Liver (tissue), 3 donors: ENCODE data around the gene ERP27.

ENCODE experiments used
- EGR1 ChIP-seq, 2 donors: IDR thresholded peaks; 2 replicates each; pipeline ENCODE4 v1.6.1; 2016 to 2018; ENCODE audit warnings: antibody characterized with exemption in 2 of 2, low read depth in 2 of 2
- FOXA2 ChIP-seq: IDR thresholded peaks from 2 replicates; pipeline ENCODE4 v1.6.1; 2016; ENCODE audit warnings: antibody characterized with exemption
- GABPA ChIP-seq, 2 donors: IDR thresholded peaks in 1 of 2; conservative IDR thresholded peaks in 1 of 2; 2 replicates each; pipeline ENCODE4 v1.6.1; 2016; ENCODE audit warnings: antibody characterized with exemption in 2 of 2, mild to moderate bottlenecking in 1 of 2, moderate library complexity in 1 of 2
- HNF4A ChIP-seq, 2 donors: conservative IDR thresholded peaks; 2 replicates each; pipeline ENCODE4 v1.6.1; 2016; ENCODE audit warnings: antibody characterized with exemption in 2 of 2, mild to moderate bottlenecking in 2 of 2
- HNF4G ChIP-seq: IDR thresholded peaks from 2 replicates; pipeline ENCODE4 v1.6.1; 2016; ENCODE audit warnings: antibody characterized with exemption
- JUND ChIP-seq, 2 donors: IDR thresholded peaks; 2 replicates each; pipeline ENCODE4 v1.6.1; 2016; ENCODE audit warnings: antibody characterized with exemption in 2 of 2
- MAX ChIP-seq: IDR thresholded peaks from 2 replicates; pipeline ENCODE4 v1.6.1; 2016; ENCODE audit warnings: antibody characterized with exemption
- RAD21 ChIP-seq, 2 donors: IDR thresholded peaks; 2 replicates each; pipeline ENCODE4 v1.6.1; 2016; ENCODE audit warnings: antibody characterized with exemption in 2 of 2, mild to moderate bottlenecking in 2 of 2
- REST ChIP-seq: IDR thresholded peaks from 2 replicates; pipeline ENCODE4 v1.6.1; 2016; ENCODE audit warnings: antibody characterized with exemption, mild to moderate bottlenecking
- SP1 ChIP-seq: IDR thresholded peaks from 2 replicates; pipeline ENCODE4 v1.6.1; 2018; ENCODE audit warnings: antibody characterized with exemption, mild to moderate bottlenecking
- TAF1 ChIP-seq: conservative IDR thresholded peaks from 2 replicates; pipeline ENCODE4 v1.6.1; 2016; ENCODE audit warnings: antibody characterized with exemption, mild to moderate bottlenecking
- YY1 ChIP-seq: IDR thresholded peaks from 2 replicates; pipeline ENCODE4 v1.6.1; 2016; ENCODE audit warnings: antibody characterized with exemption, mild to moderate bottlenecking
- TF ChIP-seq, protein P1 (sequence below): fragments of 150-350 bp; IDR thresholded peaks from 2 replicates; pipeline ENCODE4 v1.5.1; 2017; ENCODE audit warnings: improper control_type of control experiment, low read depth, low read length; ENCODE audit not compliant: missing input control
- TF ChIP-seq, protein P2 (sequence below): IDR thresholded peaks from 2 replicates; pipeline ENCODE4 v1.6.1; 2016; ENCODE audit warnings: antibody characterized with exemption
- donor health status: healthy.
- donor health status: healthy.

DNA sequence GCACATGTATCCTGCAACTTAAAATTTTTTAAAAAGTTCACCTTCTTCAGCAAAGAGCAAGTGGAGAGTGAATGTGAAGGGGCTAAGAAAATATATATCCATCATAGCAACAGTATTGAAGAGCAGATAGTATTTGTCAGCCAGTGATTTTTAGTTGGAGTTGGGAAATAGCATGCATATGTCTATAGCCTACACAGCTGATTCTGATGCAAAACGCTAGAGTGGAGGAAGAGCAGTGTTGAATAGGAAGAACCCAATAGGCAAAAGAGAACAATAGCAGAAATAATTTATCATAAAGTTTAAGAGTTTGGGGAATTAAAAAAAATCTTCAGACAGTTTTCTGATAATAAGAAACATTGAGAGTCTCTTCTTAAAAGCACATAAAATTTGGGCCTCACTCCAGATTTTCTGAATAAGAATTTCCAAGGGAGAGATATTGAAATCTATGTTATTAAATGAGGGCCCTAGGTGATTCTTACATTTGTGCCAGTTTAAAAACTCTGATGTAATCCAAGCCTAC is 46.5 kb upstream of the ERP27 start:
- TF ChIP-seq HNF4A (conservative IDR thresholded peaks at IDR 0.05) (no peak), TAF1 (no peak), MAX (no peak), GABPA (IDR thresholded peaks at IDR 0.05 in 1 of 2, conservative IDR thresholded peaks at IDR 0.05 in 1 of 2) (no peak), FOXA2 (no peak), RAD21 (IDR thresholded peaks at IDR 0.05) (no peak), YY1 (no peak), JUND (IDR thresholded peaks at IDR 0.05) (no peak), SP1 (no peak), REST (no peak), HNF4G (no peak), EGR1 (IDR thresholded peaks at IDR 0.05; ENCODE audit: low read depth in 2 of 2) (no peak)
- TF ChIP-seq, protein P1, sequence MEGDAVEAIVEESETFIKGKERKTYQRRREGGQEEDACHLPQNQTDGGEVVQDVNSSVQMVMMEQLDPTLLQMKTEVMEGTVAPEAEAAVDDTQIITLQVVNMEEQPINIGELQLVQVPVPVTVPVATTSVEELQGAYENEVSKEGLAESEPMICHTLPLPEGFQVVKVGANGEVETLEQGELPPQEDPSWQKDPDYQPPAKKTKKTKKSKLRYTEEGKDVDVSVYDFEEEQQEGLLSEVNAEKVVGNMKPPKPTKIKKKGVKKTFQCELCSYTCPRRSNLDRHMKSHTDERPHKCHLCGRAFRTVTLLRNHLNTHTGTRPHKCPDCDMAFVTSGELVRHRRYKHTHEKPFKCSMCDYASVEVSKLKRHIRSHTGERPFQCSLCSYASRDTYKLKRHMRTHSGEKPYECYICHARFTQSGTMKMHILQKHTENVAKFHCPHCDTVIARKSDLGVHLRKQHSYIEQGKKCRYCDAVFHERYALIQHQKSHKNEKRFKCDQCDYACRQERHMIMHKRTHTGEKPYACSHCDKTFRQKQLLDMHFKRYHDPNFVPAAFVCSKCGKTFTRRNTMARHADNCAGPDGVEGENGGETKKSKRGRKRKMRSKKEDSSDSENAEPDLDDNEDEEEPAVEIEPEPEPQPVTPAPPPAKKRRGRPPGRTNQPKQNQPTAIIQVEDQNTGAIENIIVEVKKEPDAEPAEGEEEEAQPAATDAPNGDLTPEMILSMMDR: no peak
- TF ChIP-seq, protein P2, sequence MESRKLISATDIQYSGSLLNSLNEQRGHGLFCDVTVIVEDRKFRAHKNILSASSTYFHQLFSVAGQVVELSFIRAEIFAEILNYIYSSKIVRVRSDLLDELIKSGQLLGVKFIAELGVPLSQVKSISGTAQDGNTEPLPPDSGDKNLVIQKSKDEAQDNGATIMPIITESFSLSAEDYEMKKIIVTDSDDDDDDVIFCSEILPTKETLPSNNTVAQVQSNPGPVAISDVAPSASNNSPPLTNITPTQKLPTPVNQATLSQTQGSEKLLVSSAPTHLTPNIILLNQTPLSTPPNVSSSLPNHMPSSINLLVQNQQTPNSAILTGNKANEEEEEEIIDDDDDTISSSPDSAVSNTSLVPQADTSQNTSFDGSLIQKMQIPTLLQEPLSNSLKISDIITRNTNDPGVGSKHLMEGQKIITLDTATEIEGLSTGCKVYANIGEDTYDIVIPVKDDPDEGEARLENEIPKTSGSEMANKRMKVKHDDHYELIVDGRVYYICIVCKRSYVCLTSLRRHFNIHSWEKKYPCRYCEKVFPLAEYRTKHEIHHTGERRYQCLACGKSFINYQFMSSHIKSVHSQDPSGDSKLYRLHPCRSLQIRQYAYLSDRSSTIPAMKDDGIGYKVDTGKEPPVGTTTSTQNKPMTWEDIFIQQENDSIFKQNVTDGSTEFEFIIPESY: no peak
